GM12873 (cell line): Measurements from ENCODE around the gene CPED1.

Source experiments
- TF ChIP-seq, protein P1 (sequence below): IDR thresholded peaks from 2 replicates; pipeline ENCODE4 v1.5.1; 2012; ENCODE audit warnings: low read depth, mild to moderate bottlenecking, moderate library complexity, low read length, control low read depth; ENCODE audit not compliant: insufficient read depth; ENCODE audit errors: missing control alignments

Gene CPED1

DNA sequence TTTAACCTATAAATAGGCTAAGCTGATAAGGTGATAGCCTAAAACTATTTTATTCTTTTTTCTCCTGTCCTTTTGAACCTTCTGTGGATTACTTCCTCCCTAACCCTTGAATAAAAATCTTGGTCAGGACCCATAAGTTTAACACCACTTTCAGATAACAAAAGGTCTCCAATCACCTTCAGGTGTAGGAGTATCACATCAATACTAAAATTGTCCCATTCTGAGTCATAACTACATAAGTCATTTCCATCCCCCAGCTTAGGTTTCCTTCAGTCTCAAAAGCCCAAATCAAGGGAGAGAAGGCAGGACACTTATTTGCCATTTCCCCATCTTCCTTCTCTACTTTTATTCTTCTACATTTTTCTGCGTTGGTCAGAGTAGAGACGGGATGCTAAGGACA lies 283.4 kb downstream of the CPED1 start:
- TF ChIP-seq, protein P1, sequence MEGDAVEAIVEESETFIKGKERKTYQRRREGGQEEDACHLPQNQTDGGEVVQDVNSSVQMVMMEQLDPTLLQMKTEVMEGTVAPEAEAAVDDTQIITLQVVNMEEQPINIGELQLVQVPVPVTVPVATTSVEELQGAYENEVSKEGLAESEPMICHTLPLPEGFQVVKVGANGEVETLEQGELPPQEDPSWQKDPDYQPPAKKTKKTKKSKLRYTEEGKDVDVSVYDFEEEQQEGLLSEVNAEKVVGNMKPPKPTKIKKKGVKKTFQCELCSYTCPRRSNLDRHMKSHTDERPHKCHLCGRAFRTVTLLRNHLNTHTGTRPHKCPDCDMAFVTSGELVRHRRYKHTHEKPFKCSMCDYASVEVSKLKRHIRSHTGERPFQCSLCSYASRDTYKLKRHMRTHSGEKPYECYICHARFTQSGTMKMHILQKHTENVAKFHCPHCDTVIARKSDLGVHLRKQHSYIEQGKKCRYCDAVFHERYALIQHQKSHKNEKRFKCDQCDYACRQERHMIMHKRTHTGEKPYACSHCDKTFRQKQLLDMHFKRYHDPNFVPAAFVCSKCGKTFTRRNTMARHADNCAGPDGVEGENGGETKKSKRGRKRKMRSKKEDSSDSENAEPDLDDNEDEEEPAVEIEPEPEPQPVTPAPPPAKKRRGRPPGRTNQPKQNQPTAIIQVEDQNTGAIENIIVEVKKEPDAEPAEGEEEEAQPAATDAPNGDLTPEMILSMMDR, result no peak

DNA sequence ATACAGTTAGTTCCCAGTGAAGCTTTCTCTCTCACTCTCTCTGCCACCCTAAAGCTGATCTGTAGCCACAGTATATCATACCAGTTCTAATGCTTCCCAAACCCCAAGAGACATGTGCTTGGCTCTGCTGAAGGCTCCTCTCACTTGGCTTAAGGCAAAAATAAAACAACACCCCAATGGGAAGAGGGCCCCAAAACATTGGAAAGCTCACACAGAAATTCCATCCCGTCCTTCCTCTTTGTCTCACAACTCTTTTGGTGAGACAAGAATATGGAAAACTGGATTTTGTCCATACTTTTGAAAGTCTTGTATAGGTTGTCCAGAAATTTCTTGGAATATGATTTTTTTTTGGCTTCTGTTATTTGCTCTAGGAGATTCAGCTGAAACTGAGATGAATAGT lies 284.2 kb downstream of the CPED1 start:
- TF ChIP-seq, protein P1, result no peak

DNA sequence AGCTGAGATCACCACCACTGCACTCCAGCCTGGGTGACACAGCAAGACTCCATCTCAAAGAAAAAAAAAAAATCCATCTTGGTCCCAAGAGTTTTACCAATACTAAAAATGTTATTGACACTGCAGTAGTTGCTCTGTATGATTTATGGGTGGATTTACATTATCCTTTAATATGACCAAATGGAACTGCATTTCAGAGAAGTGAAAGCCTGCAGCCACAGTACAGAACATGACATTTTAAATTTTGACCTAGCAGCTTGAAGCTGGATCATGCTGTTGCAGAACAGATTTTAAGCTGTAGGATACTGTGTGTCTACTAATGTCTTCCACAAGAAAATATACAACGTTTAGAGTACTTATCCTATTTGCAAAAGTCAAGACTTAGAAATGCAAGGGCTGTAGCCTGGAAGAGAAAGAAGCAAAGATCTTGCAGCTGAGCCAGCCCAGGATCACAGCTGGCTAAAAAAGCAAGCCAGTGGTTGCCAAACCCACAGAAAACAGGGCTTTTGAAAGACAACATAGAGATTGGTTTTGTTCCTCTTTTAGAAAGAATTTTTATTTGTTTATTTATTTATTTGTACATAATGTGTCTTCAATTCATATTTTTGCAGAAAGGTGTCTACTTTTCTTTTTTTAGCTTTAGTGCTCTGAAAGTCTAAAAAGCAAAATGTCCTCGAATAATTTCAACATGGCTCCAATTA lies 285.1 kb downstream of the CPED1 start:
- TF ChIP-seq, protein P1, result no peak

DNA sequence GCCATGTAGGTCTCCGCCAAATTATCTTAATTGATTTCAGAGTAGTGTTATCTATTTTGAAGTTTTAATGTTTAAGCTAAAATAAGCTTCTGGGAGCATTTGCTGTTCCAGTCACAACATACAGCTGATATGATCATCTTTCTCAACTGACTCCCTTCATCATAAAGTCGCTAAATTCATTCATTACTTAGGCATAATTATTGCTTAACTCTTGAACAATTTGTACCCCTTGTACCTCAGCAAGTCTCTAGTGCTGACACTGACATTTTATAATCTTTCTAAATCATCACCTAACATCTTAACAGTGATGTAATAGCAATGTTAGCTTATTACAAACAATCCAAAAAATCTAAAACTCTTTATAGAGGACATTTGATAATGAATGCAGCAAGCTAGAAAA lies 286.0 kb downstream of the CPED1 start:
- TF ChIP-seq, protein P1, result no peak

DNA sequence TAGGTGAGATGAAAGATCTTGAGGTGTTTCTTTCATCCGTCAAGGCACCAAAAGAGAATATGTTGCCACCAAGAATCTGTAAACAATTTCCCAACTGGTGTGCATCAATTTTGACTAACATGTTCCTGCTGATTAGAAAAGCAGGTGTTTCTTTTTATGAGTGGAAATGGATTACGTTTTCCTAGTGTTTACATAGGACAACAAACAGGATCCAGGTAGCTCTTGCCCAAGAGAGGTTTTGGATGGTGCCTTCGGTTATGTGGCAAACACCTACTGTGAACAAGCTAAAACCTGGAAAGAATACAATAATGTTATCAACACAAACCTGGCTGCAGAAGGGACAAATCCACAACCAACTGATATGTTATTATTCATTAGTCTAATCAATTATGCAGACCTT lies 286.7 kb downstream of the CPED1 start:
- TF ChIP-seq, protein P1, result no peak

DNA sequence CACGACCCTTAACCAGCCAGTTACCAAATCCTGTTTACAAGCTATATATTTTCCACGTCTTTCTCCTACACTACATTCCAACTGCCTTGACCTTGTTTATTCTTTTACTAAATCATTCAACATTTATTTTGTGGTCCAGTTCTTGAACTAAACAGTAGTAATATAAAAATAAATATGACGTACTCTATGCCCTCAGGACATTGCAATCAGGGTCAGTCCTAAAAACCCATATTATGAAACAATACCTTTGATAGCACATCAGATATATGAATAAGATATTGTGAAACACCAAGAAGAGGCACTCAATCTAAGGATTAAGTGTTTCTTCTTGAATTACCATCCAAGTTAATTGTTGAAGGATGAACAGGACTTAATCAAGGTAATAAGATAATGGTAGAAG lies 287.8 kb downstream of the CPED1 start:
- TF ChIP-seq, protein P1, result no peak

DNA sequence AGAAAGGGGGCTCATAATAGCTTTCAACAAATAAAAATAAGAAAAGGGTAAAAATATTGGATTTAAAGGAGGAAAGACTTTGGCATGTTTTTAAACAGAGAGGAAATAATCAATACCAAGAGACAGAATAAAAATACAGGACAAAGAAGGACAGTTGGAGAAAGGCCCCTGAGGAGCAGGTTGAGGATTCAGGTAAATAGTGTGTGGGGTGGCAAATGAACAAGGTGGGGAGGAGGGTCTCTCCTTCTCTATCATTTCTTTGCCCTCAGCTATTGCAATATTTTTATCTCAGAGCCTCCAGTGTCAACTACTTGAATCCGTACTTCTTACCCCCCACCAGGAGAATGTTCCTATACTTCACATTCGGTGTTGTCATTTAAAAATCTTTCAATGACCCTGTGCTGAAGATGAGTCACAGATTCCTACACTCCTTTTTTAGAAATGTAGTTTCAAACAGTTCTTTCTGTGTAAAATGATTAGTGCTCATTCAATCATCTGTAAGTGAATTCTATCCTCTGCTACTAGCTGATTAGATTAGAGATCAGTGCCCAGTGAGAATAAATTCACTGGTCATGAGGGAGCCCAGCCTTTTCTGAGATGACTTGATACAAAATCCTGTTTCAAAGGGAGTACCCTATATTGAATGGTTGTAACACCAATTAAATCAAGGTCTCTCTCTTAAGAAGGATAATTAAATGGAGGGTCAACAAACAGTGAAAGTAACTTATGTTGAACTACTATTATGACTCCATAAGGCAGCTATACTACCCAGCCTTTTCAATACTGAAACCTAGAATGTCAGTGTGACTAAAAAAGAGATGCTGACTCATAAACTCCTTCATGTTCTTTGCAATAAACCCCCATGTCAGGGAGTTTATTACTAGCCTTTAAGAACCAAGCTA lies 289.9 kb downstream of the CPED1 start:
- TF ChIP-seq, protein P1, result no peak
